Endothelial cell of umbilical vein (primary cell): ENCODE results near the gene MACROD2. TPM values are rescaled to one million over a fixed set of nuclear protein-coding genes. Genes with fewer than 3 reads are reported as not detected.

Experiments
- BruUV-seq: library from RNA; stranded (reverse); fragments of 400-500 nt; replicated peaks from 2 replicates; lab custom pipeline; 2021; lab: Mats Ljungman, UMichigan
- CTCF ChIA-PET: fragments of 300-600, 350-600 bp; sonication (Branson Sonifier 250); formaldehyde crosslinking; loops from one replicate; lab custom pipeline; 2021; ENCODE audit warnings: antibody characterized with exemption, inconsistent platforms; lab: Charles Lee
- POLR2A ChIA-PET: fragments of 300-600, 350-600 bp; sonication (Branson Sonifier 250); formaldehyde crosslinking; loops from one replicate; lab custom pipeline; 2021; ENCODE audit warnings: antibody characterized with exemption, inconsistent platforms; lab: Charles Lee
- DNase-seq: peaks from one replicate; pipeline ENCODE4 v3.0.0-alpha.2; 2011; ENCODE audit warnings: low read depth, low spot score
- FAIRE-seq: peaks from 2 replicates; lab custom pipeline; 2011; peaks lifted over from hg19 to GRCh38; lab: Jason Lieb, UNC
- H2AFZ ChIP-seq: 2 replicates; pipeline ENCODE4 v1.6.0; 2012; ENCODE audit warnings: low read depth, low read length, control low read depth, inconsistent platforms
- H3K27ac ChIP-seq: 2 replicates; pipeline ENCODE4 v1.5.1; 2011; ENCODE audit warnings: low read depth, mild to moderate bottlenecking, control low read depth, low read length, moderate library complexity; ENCODE audit not compliant: insufficient read depth
- H3K27me3 ChIP-seq, 2 experiments: 2 replicates each; pipeline versions ENCODE4 v1.6.0 to v1.6.1; 2011; ENCODE audit warnings: low read length in 2 of 2, mixed read lengths in 1 of 2; ENCODE audit not compliant: control insufficient read depth in 2 of 2, insufficient read depth in 2 of 2
- H3K36me3 ChIP-seq, 2 experiments: 2 replicates in 1 of 2; 3 replicates in 1 of 2; pipeline ENCODE4 v1.5.1; 2011; ENCODE audit warnings: low read length in 2 of 2, mild to moderate bottlenecking in 1 of 2, moderate library complexity in 1 of 2; ENCODE audit not compliant: control insufficient read depth in 2 of 2, insufficient read depth in 2 of 2; ENCODE audit errors: extremely low read depth in 1 of 2
- H3K4me1 ChIP-seq: 3 replicates; pipeline ENCODE4 v1.5.1; 2011; ENCODE audit warnings: mild to moderate bottlenecking, low read length; ENCODE audit not compliant: control insufficient read depth, insufficient read depth; ENCODE audit errors: extremely low read depth
- H3K4me2 ChIP-seq: 2 replicates; pipeline ENCODE4 v1.6.1; 2011; ENCODE audit warnings: low read length, control low read depth, mixed read lengths; ENCODE audit not compliant: insufficient read depth
- H3K4me3 ChIP-seq, 3 experiments: fragments of 200-600 bp in 1 of 3; sonication (generic), shearing (Covaris generic) in 1 of 3; replicated peaks in 1 of 3; 2 replicates each; pipeline ENCODE4 v1.5.1; 2011 to 2016; ENCODE audit warnings: control low read depth in 3 of 3, low read length in 3 of 3, mild to moderate bottlenecking in 2 of 3, inconsistent platforms in 1 of 3, low read depth in 1 of 3, moderate library complexity in 1 of 3; ENCODE audit not compliant: insufficient read depth in 1 of 3
- H3K79me2 ChIP-seq: 2 replicates; pipeline ENCODE4 v1.6.0; 2012; ENCODE audit warnings: low read length, inconsistent platforms; ENCODE audit not compliant: control insufficient read depth, insufficient read depth
- H3K9ac ChIP-seq: replicated peaks from 2 replicates; pipeline ENCODE3; 2011; ENCODE audit warnings: low read length, control low read depth; ENCODE audit not compliant: insufficient read depth; ENCODE audit errors: extremely low read depth
- H3K9me1 ChIP-seq: replicated peaks from 3 replicates; pipeline ENCODE4 v1.6.0; 2011; ENCODE audit warnings: mild to moderate bottlenecking, low read length; ENCODE audit not compliant: control insufficient read depth, insufficient read depth; ENCODE audit errors: extremely low read depth
- H3K9me3 ChIP-seq: replicated peaks from 2 replicates; pipeline ENCODE4 v1.5.1; 2012; ENCODE audit warnings: low read length, inconsistent platforms; ENCODE audit not compliant: control insufficient read depth, insufficient read depth
- H4K20me1 ChIP-seq: replicated peaks from 2 replicates; pipeline ENCODE3; 2011; ENCODE audit warnings: mild to moderate bottlenecking, low read length; ENCODE audit not compliant: control insufficient read depth, insufficient read depth; ENCODE audit errors: extremely low read depth
- CTCF ChIP-seq, 2 donors: IDR thresholded peaks; 1 replicate in 1 of 2; 2 replicates in 1 of 2; pipeline ENCODE4 v1.5.1; 2011; ENCODE audit warnings: low read length in 2 of 2, mild to moderate bottlenecking in 2 of 2, moderate library complexity in 2 of 2, control low read depth in 1 of 2, inconsistent platforms in 1 of 2, low read depth in 1 of 2; ENCODE audit not compliant: insufficient read depth in 1 of 2; ENCODE audit errors: extremely low read depth in 1 of 2
- EZH2 ChIP-seq: IDR thresholded peaks from 2 replicates; pipeline ENCODE4 v1.6.1; 2012; ENCODE audit warnings: borderline replicate concordance, low read depth, mild to moderate bottlenecking, moderate library complexity, low read length, inconsistent platforms; ENCODE audit not compliant: severe bottlenecking
- FOS ChIP-seq: IDR thresholded peaks from 2 replicates; pipeline ENCODE4 v1.6.1; 2011; ENCODE audit warnings: mild to moderate bottlenecking, low read length, moderate library complexity, borderline replicate concordance; ENCODE audit not compliant: insufficient read depth
- GATA2 ChIP-seq: IDR thresholded peaks from 2 replicates; pipeline ENCODE4 v1.7.0; 2011; ENCODE audit warnings: low read depth, mild to moderate bottlenecking, moderate library complexity, mixed read lengths, low read length; ENCODE audit not compliant: insufficient read length, insufficient read depth
- JUN ChIP-seq: IDR thresholded peaks from 2 replicates; pipeline ENCODE4 v1.6.1; 2011; ENCODE audit warnings: borderline replicate concordance, low read depth; ENCODE audit not compliant: insufficient read length, insufficient read depth
- MAX ChIP-seq: IDR thresholded peaks from 2 replicates; pipeline ENCODE4 v1.6.1; 2011; ENCODE audit not compliant: insufficient read depth, insufficient read length
- MYC ChIP-seq: IDR thresholded peaks from one replicate; pipeline ENCODE4 v1.6.1; 2011; ENCODE audit warnings: mild to moderate bottlenecking, low read depth, low read length
- POLR2A ChIP-seq: IDR thresholded peaks from 2 replicates; pipeline ENCODE4 v1.6.1; 2012; ENCODE audit warnings: low read depth, mild to moderate bottlenecking, control low read depth, low read length
- POLR2AphosphoS5 ChIP-seq: IDR thresholded peaks from 2 replicates; pipeline ENCODE4 v1.6.1; 2012; ENCODE audit warnings: low read depth, mild to moderate bottlenecking, control low read depth, low read length, moderate library complexity; ENCODE audit not compliant: insufficient read depth
- dilution Hi-C: fragments of 300-500 bp; cut with MboI; formaldehyde crosslinking; loops from one replicate; pipeline ENCODE4 v1.15.0; 2019; ENCODE audit warnings: low sequenced_read_pairs; ENCODE audit not compliant: extremely low pct_ligation_motif_present
- intact Hi-C: fragments of 100-400 bp; cut with micrococcal nuclease; formaldehyde crosslinking; loops from one replicate; pipeline ENCODE4 v1.10.0; 2022
- polyA plus RNA-seq, 4 experiments: library from polyadenylated mRNA; depleted of rRNA in 3 of 4; stranded (reverse) in 3 of 4; unstranded in 1 of 4; fragments of >200 nt; gene quantifications; 2 replicates each; pipeline versions ENCODE4 v1.2.1 to v1.2.3, GENCODE V29; 2011 to 2012; ENCODE audit warnings: missing spikeins in 1 of 4
- total RNA-seq: library from RNA; stranded (reverse); gene quantifications from 2 replicates; pipeline ENCODE4 v1.2.3, GENCODE V29; 2021

Gene MACROD2
- total and polyA plus RNA-seq, 2 donors (not counting 3 experiments of a cell fraction or from before 2014, with no cell fraction given) = 0.11 to 0.73 TPM

GRCh38 chr20:15445056-15445840, 1449.9 kb downstream of the MACROD2 start:
- FAIRE-seq (no peak), DNase-seq (no peak)
- Histone ChIP-seq H2AFZ (no peak overlapping the region), H3K27ac (no peak overlapping the region), H3K4me1 (no peaks in the 10 kb centered on the region), H3K27me3 (no peaks in the 10 kb centered on the region), H3K36me3 (no peaks in the 10 kb centered on the region), H3K4me2 (no peak overlapping the region), H3K79me2 (no peaks in the 10 kb centered on the region), H4K20me1 (no peaks in the 10 kb centered on the region), H3K9me1 (no peaks in the 10 kb centered on the region), H3K4me3 (no peak overlapping the region), H3K9me3 (no peaks in the 10 kb centered on the region), H3K9ac (no peak overlapping the region)
- no TSS peak for BruUV-seq
- POLR2A ChIA-PET = no interaction called here
- intact Hi-C loops (no loop called here), dilution Hi-C loops (no loop called here)
- TF ChIP-seq EZH2 = no peak
- no peak for TF ChIP-seq JUN
- TF ChIP-seq MAX = no peak
- TF ChIP-seq GATA2 = no peak
- no peak for TF ChIP-seq CTCF (IDR thresholded peaks at IDR 0.05; ENCODE audit: extremely low read depth in 1 of 2, insufficient read depth in 1 of 2, low read depth in 1 of 2, low read length in 2 of 2)
- no peak for TF ChIP-seq POLR2A
- no peak for TF ChIP-seq POLR2AphosphoS5
- no peak for TF ChIP-seq MYC
- TF ChIP-seq FOS = no peak
- CTCF ChIA-PET = no interaction called here
